Measurements from ENCODE around the gene JAK2. TPM values are rescaled to one million over a fixed set of nuclear protein-coding genes. Genes with fewer than 3 reads are reported as not detected.
A peak's percentile ranks its signal among the peaks of the same experiment; 100 is the strongest.
"Not testable (repeated sequence)": the region's sequence is repeated elsewhere in the genome, so short reads cannot be mapped to it uniquely, and the experiment has no call there.

Gene JAK2
- total and polyA plus RNA-seq, 4 donors, result 17.7 to 144 (median 48.4) TPM

GRCh38 chr9:5095795-5096194, 110.7 kb downstream of the JAK2 start:
- no peak overlapping the region for H3K27ac ChIP-seq (ENCODE audit: low read depth in 1 of 2, low read length in 2 of 2)
- H3K27me3 ChIP-seq (ENCODE audit: control insufficient read depth in 1 of 2, insufficient read depth in 2 of 2, low read length in 1 of 2), result no peaks in the 10 kb centered on the region
- intact Hi-C loops (cut with DNase I), result no loop called here
- 93 to 94% methylated on average over 2 of the region's 2 CpGs for WGBS, 2 donors
- no peaks in the 10 kb centered on the region for H3K4me1 ChIP-seq (ENCODE audit: control insufficient read depth in 1 of 2, insufficient read depth in 2 of 2, low read length in 2 of 2)
- DNase-seq, result no peak
- no peak overlapping the region for H3K4me3 ChIP-seq (ENCODE audit: low read length in 2 of 2)
- H3K36me3 ChIP-seq (ENCODE audit: control insufficient read depth in 1 of 2, insufficient read depth in 2 of 2, low read length in 1 of 2), result peaks cover 3 to 4% of the 10 kb centered on the region in 2 donors
- no peak for ATAC-seq (ENCODE audit: low FRiP score)
- no peaks in the 10 kb centered on the region for H3K9me3 ChIP-seq (ENCODE audit: control insufficient read depth, low read length)

- intact Hi-C loops (cut with DNase I), result no loop called here
- 80 to 96% methylated on average over 3 of the region's 3 CpGs for WGBS, 2 donors
Measured at GRCh38 chr9:5099466-5099865, 114.4 kb downstream of the JAK2 start.

GRCh38 chr9:5101127-5101526, 116.1 kb downstream of the JAK2 start:
- H3K27me3 ChIP-seq (ENCODE audit: control insufficient read depth in 1 of 2, insufficient read depth in 2 of 2, low read length in 1 of 2); H3K27ac ChIP-seq (ENCODE audit: low read depth in 1 of 2, low read length in 2 of 2); intact Hi-C loops (cut with DNase I); H3K9me3 ChIP-seq (ENCODE audit: control insufficient read depth, low read length); ATAC-seq (ENCODE audit: low FRiP score); H3K36me3 ChIP-seq (ENCODE audit: control insufficient read depth in 1 of 2, insufficient read depth in 2 of 2, low read length in 1 of 2); H3K4me1 ChIP-seq (ENCODE audit: control insufficient read depth in 1 of 2, insufficient read depth in 2 of 2, low read length in 2 of 2); H3K4me3 ChIP-seq (ENCODE audit: low read length in 2 of 2): not testable (repeated sequence)
- peak in 1 of 2 donors; percentile 45 for DNase-seq
- 91 to 97% methylated on average over 7 of the region's 7 CpGs for WGBS, 2 donors

More at GRCh38 chr9:5099466-5099865, 114.4 kb downstream of the JAK2 start:
- Histone ChIP-seq H3K27me3 (ENCODE audit: control insufficient read depth in 1 of 2, insufficient read depth in 2 of 2, low read length in 1 of 2) (no peaks in the 10 kb centered on the region), H3K9me3 (ENCODE audit: control insufficient read depth, low read length) (peaks cover 2% of the 10 kb centered on the region), H3K27ac (ENCODE audit: low read depth in 1 of 2, low read length in 2 of 2) (no peak overlapping the region), H3K36me3 (ENCODE audit: control insufficient read depth in 1 of 2, insufficient read depth in 2 of 2, low read length in 1 of 2) (peaks cover 8% of the 10 kb centered on the region in 2 donors), H3K4me3 (ENCODE audit: low read length in 2 of 2) (no peak overlapping the region), H3K4me1 (ENCODE audit: control insufficient read depth in 1 of 2, insufficient read depth in 2 of 2, low read length in 2 of 2) (no peaks in the 10 kb centered on the region)
- ATAC-seq (ENCODE audit: low FRiP score), result no peak
- DNase-seq, result no peak

GRCh38 chr9:5106517-5106916, 121.4 kb downstream of the JAK2 start:
- 98 to 99% methylated on average over 2 of the region's 2 CpGs for WGBS, 2 donors
- H3K36me3 ChIP-seq (ENCODE audit: control insufficient read depth in 1 of 2, insufficient read depth in 2 of 2, low read length in 1 of 2); intact Hi-C loops (cut with DNase I); H3K27me3 ChIP-seq (ENCODE audit: control insufficient read depth in 1 of 2, insufficient read depth in 2 of 2, low read length in 1 of 2); DNase-seq; H3K4me3 ChIP-seq (ENCODE audit: low read length in 2 of 2); H3K4me1 ChIP-seq (ENCODE audit: control insufficient read depth in 1 of 2, insufficient read depth in 2 of 2, low read length in 2 of 2); H3K27ac ChIP-seq (ENCODE audit: low read depth in 1 of 2, low read length in 2 of 2); H3K9me3 ChIP-seq (ENCODE audit: control insufficient read depth, low read length); ATAC-seq (ENCODE audit: low FRiP score): not testable (repeated sequence)

GRCh38 chr9:5110867-5111681, 126.0 kb downstream of the JAK2 start:
- no peaks in the 10 kb centered on the region for H3K27me3 ChIP-seq (ENCODE audit: control insufficient read depth in 1 of 2, insufficient read depth in 2 of 2, low read length in 1 of 2)
- no peak overlapping the region for H3K27ac ChIP-seq (ENCODE audit: low read depth in 1 of 2, low read length in 2 of 2)
- ATAC-seq (ENCODE audit: low FRiP score) (peak; percentile 24), DNase-seq (peak in 1 of 2 donors; percentile 72)
- H3K4me3 ChIP-seq (ENCODE audit: low read length in 2 of 2), result no peak overlapping the region
- 97 to 98% methylated on average over 50 of the region's 50 CpGs for WGBS, 2 donors
- intact Hi-C loops (cut with DNase I), result no loop called here
- no peaks in the 10 kb centered on the region for H3K9me3 ChIP-seq (ENCODE audit: control insufficient read depth, low read length)
- H3K4me1 ChIP-seq (ENCODE audit: control insufficient read depth in 1 of 2, insufficient read depth in 2 of 2, low read length in 2 of 2), result no peaks in the 10 kb centered on the region
- H3K36me3 ChIP-seq (ENCODE audit: control insufficient read depth in 1 of 2, insufficient read depth in 2 of 2, low read length in 1 of 2), result peaks cover 6 to 17% of the 10 kb centered on the region in 2 donors

GRCh38 chr9:5111696-5112095, 126.6 kb downstream of the JAK2 start:
- Histone ChIP-seq H3K27ac (ENCODE audit: low read depth in 1 of 2, low read length in 2 of 2) (no peak overlapping the region), H3K4me3 (ENCODE audit: low read length in 2 of 2) (no peak overlapping the region), H3K36me3 (ENCODE audit: control insufficient read depth in 1 of 2, insufficient read depth in 2 of 2, low read length in 1 of 2) (peaks cover 6 to 17% of the 10 kb centered on the region in 2 donors), H3K4me1 (ENCODE audit: control insufficient read depth in 1 of 2, insufficient read depth in 2 of 2, low read length in 2 of 2) (no peaks in the 10 kb centered on the region), H3K9me3 (ENCODE audit: control insufficient read depth, low read length) (no peaks in the 10 kb centered on the region), H3K27me3 (ENCODE audit: control insufficient read depth in 1 of 2, insufficient read depth in 2 of 2, low read length in 1 of 2) (no peaks in the 10 kb centered on the region)
- intact Hi-C loops (cut with DNase I), result no loop called here
- 97 to 98% methylated on average over 21 to 28 of the region's 28 CpGs for WGBS, 2 donors
- DNase-seq, result peak in 1 of 2 donors; percentile 59
- ATAC-seq (ENCODE audit: low FRiP score), result peak; percentile 7

GRCh38 chr9:5112109-5112592, 127.1 kb downstream of the JAK2 start:
- H3K36me3 ChIP-seq (ENCODE audit: control insufficient read depth in 1 of 2, insufficient read depth in 2 of 2, low read length in 1 of 2), result peaks cover 6 to 17% of the 10 kb centered on the region in 2 donors
- no peak overlapping the region for H3K4me3 ChIP-seq (ENCODE audit: low read length in 2 of 2)
- no peaks in the 10 kb centered on the region for H3K27me3 ChIP-seq (ENCODE audit: control insufficient read depth in 1 of 2, insufficient read depth in 2 of 2, low read length in 1 of 2)
- DNase-seq (peak; percentile 37 to 68), ATAC-seq (ENCODE audit: low FRiP score) (peak; percentile 39)
- H3K4me1 ChIP-seq (ENCODE audit: control insufficient read depth in 1 of 2, insufficient read depth in 2 of 2, low read length in 2 of 2), result no peaks in the 10 kb centered on the region
- no peaks in the 10 kb centered on the region for H3K9me3 ChIP-seq (ENCODE audit: control insufficient read depth, low read length)
- no peak overlapping the region for H3K27ac ChIP-seq (ENCODE audit: low read depth in 1 of 2, low read length in 2 of 2)
- 97% methylated on average over 30 of the region's 30 CpGs for WGBS, 2 donors
- intact Hi-C loops (cut with DNase I), result no loop called here

GRCh38 chr9:5112646-5113045, 127.6 kb downstream of the JAK2 start:
- Histone ChIP-seq H3K4me1 (ENCODE audit: control insufficient read depth in 1 of 2, insufficient read depth in 2 of 2, low read length in 2 of 2) (no peaks in the 10 kb centered on the region), H3K4me3 (ENCODE audit: low read length in 2 of 2) (no peak overlapping the region), H3K9me3 (ENCODE audit: control insufficient read depth, low read length) (no peaks in the 10 kb centered on the region), H3K27me3 (ENCODE audit: control insufficient read depth in 1 of 2, insufficient read depth in 2 of 2, low read length in 1 of 2) (no peaks in the 10 kb centered on the region), H3K36me3 (ENCODE audit: control insufficient read depth in 1 of 2, insufficient read depth in 2 of 2, low read length in 1 of 2) (peaks cover 6 to 17% of the 10 kb centered on the region in 2 donors), H3K27ac (ENCODE audit: low read depth in 1 of 2, low read length in 2 of 2) (no peak overlapping the region)
- DNase-seq, result peak; percentile 31 to 67
- WGBS, 2 donors, result 95% methylated on average over 20 of the region's 20 CpGs
- no peak for ATAC-seq (ENCODE audit: low FRiP score)
- intact Hi-C loops (cut with DNase I), result no loop called here

GRCh38 chr9:5113523-5113922, 128.5 kb downstream of the JAK2 start:
- H3K36me3 ChIP-seq (ENCODE audit: control insufficient read depth in 1 of 2, insufficient read depth in 2 of 2, low read length in 1 of 2), result peaks cover 6 to 17% of the 10 kb centered on the region in 2 donors
- intact Hi-C loops (cut with DNase I), result no loop called here
- H3K4me1 ChIP-seq (ENCODE audit: control insufficient read depth in 1 of 2, insufficient read depth in 2 of 2, low read length in 2 of 2), result no peaks in the 10 kb centered on the region
- DNase-seq (peak in 1 of 2 donors; percentile 59), ATAC-seq (ENCODE audit: low FRiP score) (peak; percentile 12)
- WGBS, 2 donors, result 98% methylated on average over 10 of the region's 10 CpGs
- H3K27me3 ChIP-seq (ENCODE audit: control insufficient read depth in 1 of 2, insufficient read depth in 2 of 2, low read length in 1 of 2), result no peaks in the 10 kb centered on the region
- no peak overlapping the region for H3K27ac ChIP-seq (ENCODE audit: low read depth in 1 of 2, low read length in 2 of 2)
- no peaks in the 10 kb centered on the region for H3K9me3 ChIP-seq (ENCODE audit: control insufficient read depth, low read length)
- no peak overlapping the region for H3K4me3 ChIP-seq (ENCODE audit: low read length in 2 of 2)

Measured in aorta (tissue), 5 donors.